Retinal pigment epithelial cell (primary cell): ENCODE results near the gene RPUSD2.

Experiments
- DNase-seq: peaks from one replicate; pipeline ENCODE4 v3.0.0-alpha.2; 2010; ENCODE audit warnings: low read depth
- H3K4me3 ChIP-seq: 2 replicates; pipeline ENCODE4 v1.5.1; 2011; ENCODE audit warnings: mild to moderate bottlenecking, low read length, control low read depth, moderate library complexity
- CTCF ChIP-seq: conservative IDR thresholded peaks from 2 replicates; pipeline ENCODE4 v1.5.1; 2011; ENCODE audit warnings: low read depth, low read length, control low read depth, inconsistent platforms

RPUSD2 gene

GRCh38 chr15:40590667-40591050, 21.6 kb downstream of the RPUSD2 start:
- no peak overlapping the region for H3K4me3 ChIP-seq
- no peak for TF ChIP-seq CTCF
- DNase-seq, result no peak

GRCh38 chr15:40591389-40591788, 22.3 kb downstream of the RPUSD2 start:
- no peak for DNase-seq
- no peak overlapping the region for H3K4me3 ChIP-seq
- no peak for TF ChIP-seq CTCF

GRCh38 chr15:40593165-40593564, 24.1 kb downstream of the RPUSD2 start:
- H3K4me3 ChIP-seq, result no peak overlapping the region
- no peak for TF ChIP-seq CTCF
- DNase-seq, result no peak

- DNase-seq, result peak; percentile 72
- H3K4me3 ChIP-seq, result peak within 1 kb of the TSS; percentile 77
- no peak for TF ChIP-seq CTCF
These were observed 24.7 kb downstream of the RPUSD2 start, which contains the start of gene KNL1 for GRCh38 chr15:40593588-40594428. Gene KNL1 (plus strand): TSS chr15:40594249. CDS start chr15:40602932, 8,683 bp downstream.

GRCh38 chr15:40594429-40594836, 25.3 kb downstream of the RPUSD2 start:
- TF ChIP-seq CTCF, result peak; percentile 22
- DNase-seq, result no peak
- peak overlapping the region; percentile 77 for H3K4me3 ChIP-seq

- no peak for TF ChIP-seq CTCF
- peak overlapping the region; percentile 77 for H3K4me3 ChIP-seq
- no peak for DNase-seq
These were observed 26.1 kb downstream of the RPUSD2 start for GRCh38 chr15:40595219-40595618.

GRCh38 chr15:40595773-40596172, 26.7 kb downstream of the RPUSD2 start:
- no peak for TF ChIP-seq CTCF
- H3K4me3 ChIP-seq, result no peak overlapping the region
- DNase-seq, result no peak
